ENCODE results near the gene INAFM2.

GRCh38 chr15:40323239-40323952 is at the start of gene INAFM2:
- TF ChIP-seq EZH2 (IDR thresholded peaks at IDR 0.05; ENCODE audit: borderline replicate concordance, control insufficient read depth, low read depth, low read length) (no peak), STAT3 (IDR thresholded peaks at IDR 0.05; ENCODE audit: low read depth, low read length) (no peak), MXI1 (IDR thresholded peaks at IDR 0.05; ENCODE audit: low read depth, low read length) (no peak; the same call in 1 of the 2 replicates), RAD51 (IDR thresholded peaks at IDR 0.05) (no peak), CTCF (IDR thresholded peaks at IDR 0.05 in 2 of 3, conservative IDR thresholded peaks at IDR 0.05 in 1 of 3; ENCODE audit: control insufficient read depth in 2 of 3, extremely low read depth in 1 of 3, insufficient read depth in 1 of 3, low read depth in 3 of 3, low read length in 3 of 3) (peak; percentile 39 to 40 (median 39); a peak in 5 of 6 replicates), HCFC1 (IDR thresholded peaks at IDR 0.05; ENCODE audit: low read length) (no peak), CEBPB (IDR thresholded peaks at IDR 0.05; ENCODE audit: borderline replicate concordance in 1 of 2, low read depth in 2 of 2, low read length in 2 of 2) (no peak), USF2 (IDR thresholded peaks at IDR 0.05; ENCODE audit: borderline replicate concordance, low read depth, low read length) (no peak), RAD21 (IDR thresholded peaks at IDR 0.05; ENCODE audit: insufficient read depth, low read depth, low read length) (no peak), REST (IDR thresholded peaks at IDR 0.05; ENCODE audit: low read depth, low read length) (no peak), POLR2AphosphoS5 (IDR thresholded peaks at IDR 0.05; ENCODE audit: low read length) (no peak), SMARCA5 (IDR thresholded peaks at IDR 0.05) (no peak), GABPA (IDR thresholded peaks at IDR 0.05; ENCODE audit: low read depth) (no peak), SREBF2 (IDR thresholded peaks at IDR 0.05; ENCODE audit: low read length) (no peak)
